Measurements from ENCODE around the gene TRIM31.

Gene TRIM31

GRCh38 chr6:30074331-30075093 lies 38.4 kb downstream of the TRIM31 start:
- Histone ChIP-seq H3K27ac (ENCODE audit: low read depth, low read length, severe bottlenecking) (no peak overlapping the region), H3K9me3 (ENCODE audit: control insufficient read depth, low read length) (no peaks in the 10 kb centered on the region), H3K4me3 (ENCODE audit: extremely low read depth, insufficient read depth, low read length, poor library complexity, severe bottlenecking) (peak overlapping the region; percentile 27), H3K4me1 (ENCODE audit: control insufficient read depth, insufficient read depth, low read length, poor library complexity, severe bottlenecking) (peaks cover 4% of the 10 kb centered on the region), H3K36me3 (ENCODE audit: control insufficient read depth, insufficient read depth, low read length) (peaks cover 10% of the 10 kb centered on the region)
- 2% methylated on average over 29 to 30 of the region's 37 CpGs for WGBS, 2 experiments (ENCODE audit: insufficient coverage in 2 of 2)

GRCh38 chr6:30073489-30074235 lies 39.2 kb downstream of the TRIM31 start:
- H3K27ac ChIP-seq (ENCODE audit: low read depth, low read length, severe bottlenecking), result no peak overlapping the region
- WGBS, 2 experiments (ENCODE audit: insufficient coverage in 2 of 2), result 39 to 64% methylated on average over 4 to 7 of the region's 7 CpGs
- H3K36me3 ChIP-seq (ENCODE audit: control insufficient read depth, insufficient read depth, low read length), result peaks cover 15% of the 10 kb centered on the region
- no peaks in the 10 kb centered on the region for H3K9me3 ChIP-seq (ENCODE audit: control insufficient read depth, low read length)
- no peak overlapping the region for H3K4me3 ChIP-seq (ENCODE audit: extremely low read depth, insufficient read depth, low read length, poor library complexity, severe bottlenecking)
- H3K4me1 ChIP-seq (ENCODE audit: control insufficient read depth, insufficient read depth, low read length, poor library complexity, severe bottlenecking), result peaks cover 4% of the 10 kb centered on the region

DNA sequence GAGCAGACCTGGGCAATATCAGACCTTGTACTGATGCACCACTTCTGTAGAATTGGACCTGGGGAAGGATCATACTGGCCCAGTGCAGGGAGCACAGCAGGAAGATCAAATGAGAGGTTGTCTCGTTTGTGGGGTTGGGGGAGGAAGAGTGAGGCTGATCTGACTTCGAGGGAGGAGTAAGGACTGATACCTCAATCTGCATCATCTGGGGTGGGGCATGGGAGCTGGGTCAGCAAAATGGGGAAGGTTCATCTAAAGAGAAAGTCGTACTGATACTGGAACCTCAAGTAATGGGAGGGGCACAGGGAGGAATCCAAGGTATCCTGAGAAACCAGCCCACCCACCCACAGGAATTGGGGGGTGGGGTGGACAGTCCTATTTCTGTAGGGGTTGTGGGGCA lies 41.0 kb downstream of the TRIM31 start:
- 59 to 67% methylated on average over 1 to 2 of the region's 3 CpGs for WGBS, 2 experiments (ENCODE audit: insufficient coverage in 2 of 2)
- H3K27ac ChIP-seq (ENCODE audit: low read depth, low read length, severe bottlenecking), result no peak overlapping the region
- H3K36me3 ChIP-seq (ENCODE audit: control insufficient read depth, insufficient read depth, low read length), result peaks cover 15% of the 10 kb centered on the region
- no peaks in the 10 kb centered on the region for H3K9me3 ChIP-seq (ENCODE audit: control insufficient read depth, low read length)
- H3K4me3 ChIP-seq (ENCODE audit: extremely low read depth, insufficient read depth, low read length, poor library complexity, severe bottlenecking), result no peak overlapping the region
- H3K4me1 ChIP-seq (ENCODE audit: control insufficient read depth, insufficient read depth, low read length, poor library complexity, severe bottlenecking), result peaks cover 4% of the 10 kb centered on the region

- WGBS, 2 experiments (ENCODE audit: insufficient coverage in 2 of 2), result 25 to 29% methylated on average over 48 to 60 of the region's 68 CpGs
- Histone ChIP-seq H3K36me3 (ENCODE audit: control insufficient read depth, insufficient read depth, low read length) (peaks cover 15% of the 10 kb centered on the region), H3K9me3 (ENCODE audit: control insufficient read depth, low read length) (no peaks in the 10 kb centered on the region), H3K4me1 (ENCODE audit: control insufficient read depth, insufficient read depth, low read length, poor library complexity, severe bottlenecking) (peaks cover 5% of the 10 kb centered on the region), H3K27ac (ENCODE audit: low read depth, low read length, severe bottlenecking) (no peak overlapping the region), H3K4me3 (ENCODE audit: extremely low read depth, insufficient read depth, low read length, poor library complexity, severe bottlenecking) (no peak overlapping the region)
These were observed 41.6 kb downstream of the TRIM31 start for GRCh38 chr6:30071081-30071818.

- no peaks in the 10 kb centered on the region for H3K9me3 ChIP-seq (ENCODE audit: control insufficient read depth, low read length)
- peaks cover 7% of the 10 kb centered on the region for H3K4me1 ChIP-seq (ENCODE audit: control insufficient read depth, insufficient read depth, low read length, poor library complexity, severe bottlenecking)
- H3K4me3 ChIP-seq (ENCODE audit: extremely low read depth, insufficient read depth, low read length, poor library complexity, severe bottlenecking), result peak overlapping the region; percentile 53
- H3K36me3 ChIP-seq (ENCODE audit: control insufficient read depth, insufficient read depth, low read length), result peaks cover 27% of the 10 kb centered on the region
- peak overlapping the region; percentile 84 for H3K27ac ChIP-seq (ENCODE audit: low read depth, low read length, severe bottlenecking)
- 0 to 2% methylated on average over 1 to 6 of the region's 8 CpGs for WGBS, 2 experiments (ENCODE audit: insufficient coverage in 2 of 2)
These were observed 45.3 kb downstream of the TRIM31 start for GRCh38 chr6:30067460-30068139.

DNA sequence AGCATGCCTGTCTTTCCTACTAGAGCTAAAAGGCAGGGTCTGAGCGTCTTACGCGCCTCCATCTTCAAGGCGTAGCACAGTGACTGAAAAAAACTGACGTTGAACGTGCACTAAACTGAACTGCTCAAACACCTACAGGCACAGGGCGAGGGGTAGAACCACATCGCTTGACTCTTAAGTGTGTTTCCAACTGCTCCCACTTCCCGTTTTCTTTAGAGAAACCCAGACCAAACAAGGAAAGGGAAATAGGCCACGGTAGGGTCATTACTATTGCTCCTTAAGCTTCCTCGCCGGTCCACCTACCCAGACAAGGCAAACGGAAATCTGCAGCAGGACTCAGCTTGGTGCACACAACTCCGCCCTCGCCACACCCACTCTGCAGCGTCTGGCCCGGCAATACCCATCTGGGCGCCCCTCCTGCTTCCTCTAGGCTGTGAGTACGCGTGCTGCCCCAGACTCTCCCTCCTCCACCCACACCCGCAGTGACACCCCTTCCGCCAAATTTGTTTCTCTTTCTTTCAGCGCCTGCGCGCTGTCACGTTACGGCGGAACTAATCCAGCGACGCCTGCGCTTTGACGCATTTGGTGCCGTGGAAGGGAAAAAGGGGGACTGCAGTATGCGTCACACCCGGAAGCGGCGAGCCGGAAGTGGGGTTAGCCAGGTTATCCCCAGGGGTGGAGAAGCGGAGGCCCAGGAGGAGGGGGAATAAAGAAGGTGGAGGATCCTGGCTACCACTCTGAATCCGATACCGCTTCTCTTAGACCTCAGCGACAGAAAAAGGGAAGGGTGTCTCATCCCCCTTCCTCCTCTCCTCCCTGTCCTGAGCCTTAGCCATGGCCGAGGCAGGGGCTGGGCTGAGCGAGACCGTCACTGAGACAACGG lies 46.1 kb downstream of the TRIM31 start, which contains the start of gene PPP1R11:
Gene PPP1R11, plus strand, starts transcription at position 622 of the 883 bp plus-strand sequence. Its CDS starts 213 bp downstream, at position 835.
- Histone ChIP-seq H3K27ac (ENCODE audit: low read depth, low read length, severe bottlenecking) (peak within 1 kb of the TSS; percentile 84), H3K4me3 (ENCODE audit: extremely low read depth, insufficient read depth, low read length, poor library complexity, severe bottlenecking) (peak within 1 kb of the TSS; percentile 53), H3K9me3 (ENCODE audit: control insufficient read depth, low read length) (no peaks in the 10 kb centered on the region), H3K36me3 (ENCODE audit: control insufficient read depth, insufficient read depth, low read length) (peaks cover 27% of the 10 kb centered on the region), H3K4me1 (ENCODE audit: control insufficient read depth, insufficient read depth, low read length, poor library complexity, severe bottlenecking) (peaks cover 12% of the 10 kb centered on the region)
- 1 to 4% methylated on average over 31 to 32 of the region's 46 CpGs for WGBS, 2 experiments (ENCODE audit: insufficient coverage in 2 of 2)

- Histone ChIP-seq H3K36me3 (ENCODE audit: control insufficient read depth, insufficient read depth, low read length) (peaks cover 27% of the 10 kb centered on the region), H3K9me3 (ENCODE audit: control insufficient read depth, low read length) (no peaks in the 10 kb centered on the region), H3K4me3 (ENCODE audit: extremely low read depth, insufficient read depth, low read length, poor library complexity, severe bottlenecking) (peak overlapping the region; percentile 53), H3K4me1 (ENCODE audit: control insufficient read depth, insufficient read depth, low read length, poor library complexity, severe bottlenecking) (peaks cover 12% of the 10 kb centered on the region), H3K27ac (ENCODE audit: low read depth, low read length, severe bottlenecking) (peak overlapping the region; percentile 84)
- WGBS, 2 experiments (ENCODE audit: insufficient coverage in 2 of 2), result 66 to 88% methylated on average over 2 of the region's 4 CpGs
These were observed 46.8 kb downstream of the TRIM31 start for GRCh38 chr6:30066082-30066481.

DNA sequence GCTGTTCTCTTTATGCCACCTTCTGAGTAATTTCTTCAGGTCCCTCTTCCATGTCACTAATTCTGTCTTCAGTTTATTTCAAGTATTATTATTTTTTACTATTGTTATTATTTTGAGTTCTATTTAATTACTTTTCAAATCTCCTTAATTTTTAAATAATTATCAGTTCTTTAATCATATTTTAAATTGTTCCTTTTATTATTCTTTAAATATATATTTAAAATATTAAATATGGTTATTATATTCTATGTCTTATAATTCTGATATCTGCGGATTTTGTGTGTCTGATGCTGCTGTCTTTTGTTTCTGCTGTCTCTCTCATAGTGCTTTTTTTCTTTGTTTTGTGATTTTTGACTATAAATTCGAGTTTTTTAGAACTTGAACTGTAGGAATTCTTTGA lies 49.6 kb downstream of the TRIM31 start:
- H3K36me3 ChIP-seq (ENCODE audit: control insufficient read depth, insufficient read depth, low read length), result peaks cover 12% of the 10 kb centered on the region
- peaks cover 16% of the 10 kb centered on the region for H3K4me1 ChIP-seq (ENCODE audit: control insufficient read depth, insufficient read depth, low read length, poor library complexity, severe bottlenecking)
- no peak overlapping the region for H3K4me3 ChIP-seq (ENCODE audit: extremely low read depth, insufficient read depth, low read length, poor library complexity, severe bottlenecking)
- H3K27ac ChIP-seq (ENCODE audit: low read depth, low read length, severe bottlenecking), result no peak overlapping the region
- H3K9me3 ChIP-seq (ENCODE audit: control insufficient read depth, low read length), result no peaks in the 10 kb centered on the region
- 100% methylated on average over 1 of the region's 2 CpGs for WGBS, 2 experiments (ENCODE audit: insufficient coverage in 2 of 2)

DNA sequence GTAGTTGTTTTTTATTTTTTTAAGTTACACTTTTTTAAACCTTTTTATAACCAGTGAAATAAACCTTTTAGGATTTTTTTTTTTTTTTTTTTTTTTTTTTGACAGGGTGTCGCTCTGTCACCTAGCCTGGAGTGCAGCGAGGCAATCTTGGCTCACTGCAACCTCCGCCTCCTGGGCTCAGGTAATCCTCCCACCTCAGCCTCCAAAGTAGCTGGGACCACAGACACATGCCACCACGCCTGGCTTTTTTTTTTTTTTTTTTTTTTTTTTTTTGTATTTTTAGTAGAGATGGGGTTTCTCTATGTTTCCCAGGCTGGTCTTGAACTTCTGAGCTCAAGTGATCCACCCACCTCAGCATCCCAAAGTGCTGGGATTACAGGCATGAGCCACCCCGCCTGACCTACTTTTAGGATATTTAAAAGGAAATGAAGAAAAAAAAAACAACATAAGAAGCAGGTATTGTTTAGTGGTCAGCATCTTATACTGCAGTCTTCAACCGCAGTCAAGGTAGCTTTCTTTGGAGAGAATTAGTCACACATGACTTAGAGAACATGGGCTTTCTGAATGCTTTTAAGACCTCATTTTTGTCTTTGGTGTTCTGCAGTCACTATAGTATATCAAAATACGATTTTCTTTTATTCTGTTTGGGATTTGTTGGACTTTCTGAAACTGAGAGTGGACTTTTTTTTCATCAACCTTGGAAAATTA lies 50.3 kb downstream of the TRIM31 start:
- Histone ChIP-seq H3K9me3 (ENCODE audit: control insufficient read depth, low read length) (no peaks in the 10 kb centered on the region), H3K36me3 (ENCODE audit: control insufficient read depth, insufficient read depth, low read length) (peaks cover 12% of the 10 kb centered on the region), H3K4me3 (ENCODE audit: extremely low read depth, insufficient read depth, low read length, poor library complexity, severe bottlenecking) (peak overlapping the region; percentile 96), H3K4me1 (ENCODE audit: control insufficient read depth, insufficient read depth, low read length, poor library complexity, severe bottlenecking) (peaks cover 16% of the 10 kb centered on the region), H3K27ac (ENCODE audit: low read depth, low read length, severe bottlenecking) (no peak overlapping the region)
- 100% methylated on average over 1 of the region's 7 CpGs; no CpG with 5 or more reads in 1 of the 2 experiments for WGBS, 2 experiments (ENCODE audit: insufficient coverage in 2 of 2)

Measured in mesodermal cell (in vitro differentiated cells).